ENCODE data around the gene VNN1. TPM values are rescaled to one million over a fixed set of nuclear protein-coding genes. Genes with fewer than 3 reads are reported as not detected.

VNN1 gene
- polyA plus RNA-seq, 1 donor from 2014 or later: not detected

DNA sequence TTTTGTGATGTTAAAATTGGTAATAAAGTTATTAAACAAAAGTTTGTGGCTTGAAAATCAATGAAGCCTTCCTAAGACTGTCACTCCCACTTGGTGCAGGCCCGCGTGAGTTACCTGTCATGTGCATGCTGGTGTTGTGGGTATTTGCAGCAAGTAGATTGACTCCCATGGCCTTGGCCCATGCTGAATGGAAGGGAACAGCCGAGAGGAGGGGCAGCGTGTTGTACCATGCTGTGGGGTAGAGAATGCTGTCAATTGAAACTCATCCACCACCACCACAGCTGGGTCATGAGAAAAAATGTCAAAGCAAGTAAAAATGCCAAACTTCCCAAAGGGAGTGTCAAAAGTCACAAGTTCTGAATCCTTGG lies 12.7 kb upstream of the VNN1 start:
- no peaks in the 10 kb centered on the region for H3K79me2 ChIP-seq (replicated peaks; ENCODE audit: insufficient read depth, low read length)
- H3K9me2 ChIP-seq (ENCODE audit: insufficient read depth, low read length): no peaks in the 10 kb centered on the region
- no peak overlapping the region for H3K4me2 ChIP-seq (ENCODE audit: low read length)
- H4K20me1 ChIP-seq (ENCODE audit: insufficient read depth): no peaks in the 10 kb centered on the region
- no peaks in the 10 kb centered on the region for H3K27me3 ChIP-seq (ENCODE audit: insufficient read depth, low read depth, low read length)
- no peak overlapping the region for H3K27ac ChIP-seq (ENCODE audit: low read length)
- TF ChIP-seq SMC3 (conservative IDR thresholded peaks at IDR 0.05; ENCODE audit: poor library complexity) (no peak), CTCF (IDR thresholded peaks at IDR 0.05; ENCODE audit: poor library complexity, severe bottlenecking) (no peak), POLR2AphosphoS5 (IDR thresholded peaks at IDR 0.05) (no peak), EZH2 (IDR thresholded peaks at IDR 0.05; ENCODE audit: borderline replicate concordance, insufficient read depth, low read length, poor library complexity, severe bottlenecking) (no peak), RAD21 (conservative IDR thresholded peaks at IDR 0.05) (no peak), REST (IDR thresholded peaks at IDR 0.05; ENCODE audit: borderline replicate concordance) (no peak), EP300 (conservative IDR thresholded peaks at IDR 0.05; ENCODE audit: poor library complexity, severe bottlenecking) (no peak), TAF1 (IDR thresholded peaks at IDR 0.05; ENCODE audit: low read depth) (no peak), MXI1 (conservative IDR thresholded peaks at IDR 0.05; ENCODE audit: poor library complexity, severe bottlenecking) (no peak)
- no peak overlapping the region for H3K9ac ChIP-seq (ENCODE audit: low read length)
- no peaks in the 10 kb centered on the region for H3F3A ChIP-seq (ENCODE audit: insufficient read depth, low read length, poor library complexity, severe bottlenecking)
- H3K9me3 ChIP-seq (ENCODE audit: low read length): no peaks in the 10 kb centered on the region
- no peaks in the 10 kb centered on the region for H3K36me3 ChIP-seq (ENCODE audit: insufficient read depth, low read length)
- no peak overlapping the region for H3K4me3 ChIP-seq (ENCODE audit: low read length)
- no peak overlapping the region for H2AFZ ChIP-seq (ENCODE audit: low read depth, low read length)

GRCh38 chr6:132725947-132726607 lies 12.2 kb upstream of the VNN1 start:
- no peaks in the 10 kb centered on the region for H3K9me3 ChIP-seq (ENCODE audit: low read length)
- H3F3A ChIP-seq (ENCODE audit: insufficient read depth, low read length, poor library complexity, severe bottlenecking): no peaks in the 10 kb centered on the region
- no peaks in the 10 kb centered on the region for H3K36me3 ChIP-seq (ENCODE audit: insufficient read depth, low read length)
- H4K20me1 ChIP-seq (ENCODE audit: insufficient read depth): no peaks in the 10 kb centered on the region
- H2AFZ ChIP-seq (ENCODE audit: low read depth, low read length): no peak overlapping the region
- no peak overlapping the region for H3K27ac ChIP-seq (ENCODE audit: low read length)
- no peaks in the 10 kb centered on the region for H3K79me2 ChIP-seq (replicated peaks; ENCODE audit: insufficient read depth, low read length)
- no peak overlapping the region for H3K4me3 ChIP-seq (ENCODE audit: low read length)
- H3K4me2 ChIP-seq (ENCODE audit: low read length): no peak overlapping the region
- no peaks in the 10 kb centered on the region for H3K9me2 ChIP-seq (ENCODE audit: insufficient read depth, low read length)
- H3K27me3 ChIP-seq (ENCODE audit: insufficient read depth, low read depth, low read length): no peaks in the 10 kb centered on the region
- H3K9ac ChIP-seq (ENCODE audit: low read length): no peak overlapping the region
- TF ChIP-seq REST (IDR thresholded peaks at IDR 0.05; ENCODE audit: borderline replicate concordance): no peak
